Keratinocyte (primary cell): ENCODE data around the gene DCST2. TPM values are rescaled to one million over a fixed set of nuclear protein-coding genes. Genes with fewer than 3 reads are reported as not detected.

Source experiments
- DNase-seq: peaks from one replicate; pipeline ENCODE4 v3.0.0-alpha.2; 2011; ENCODE audit warnings: low read depth, missing footprints, low spot score
- FAIRE-seq: peaks from 2 replicates; lab custom pipeline; 2011; peaks lifted over from hg19 to GRCh38; lab: Jason Lieb, UNC
- H2AFZ ChIP-seq: 2 replicates; pipeline ENCODE4 v1.6.0; 2012; ENCODE audit warnings: low read length, control low read depth, inconsistent platforms; ENCODE audit not compliant: control insufficient read depth
- H3K27ac ChIP-seq: 2 replicates; pipeline ENCODE4 v1.5.1; 2011; ENCODE audit warnings: low read length; ENCODE audit not compliant: control insufficient read depth, insufficient read depth
- H3K27me3 ChIP-seq: 3 replicates; pipeline ENCODE4 v1.6.0; 2011; ENCODE audit warnings: low read length; ENCODE audit not compliant: control insufficient read depth, insufficient read depth; ENCODE audit errors: extremely low read depth
- H3K36me3 ChIP-seq, 2 experiments: 2 replicates in 1 of 2; 3 replicates in 1 of 2; pipeline ENCODE4 v1.5.1; 2011; ENCODE audit warnings: low read length in 2 of 2, mild to moderate bottlenecking in 1 of 2; ENCODE audit not compliant: control insufficient read depth in 2 of 2, insufficient read depth in 2 of 2; ENCODE audit errors: extremely low read depth in 1 of 2
- H3K4me1 ChIP-seq: 3 replicates; pipeline ENCODE4 v1.5.1; 2011; ENCODE audit warnings: low read length; ENCODE audit not compliant: control insufficient read depth, insufficient read depth; ENCODE audit errors: extremely low read depth
- H3K4me2 ChIP-seq: 3 replicates; pipeline ENCODE4 v1.6.0; 2011; ENCODE audit warnings: low read depth, low read length; ENCODE audit not compliant: control insufficient read depth, insufficient read depth; ENCODE audit errors: extremely low read depth
- H3K4me3 ChIP-seq, 3 experiments: fragments of 200-600 bp in 1 of 3; sonication (generic) in 1 of 3; 2 replicates in 2 of 3; 3 replicates in 1 of 3; pipeline ENCODE4 v1.5.1; 2011 to 2016; ENCODE audit warnings: low read length in 3 of 3, mild to moderate bottlenecking in 3 of 3, control low read depth in 2 of 3, inconsistent platforms in 1 of 3, low read depth in 1 of 3, mixed read lengths in 1 of 3, mixed run types in 1 of 3, moderate library complexity in 1 of 3; ENCODE audit not compliant: control insufficient read depth in 2 of 3, insufficient read depth in 2 of 3; ENCODE audit errors: extremely low read depth in 1 of 3
- H3K79me2 ChIP-seq: 2 replicates; pipeline ENCODE4 v1.6.0; 2012; ENCODE audit warnings: low read length; ENCODE audit not compliant: control insufficient read depth, insufficient read depth
- H3K9ac ChIP-seq: 3 replicates; pipeline ENCODE4 v1.6.0; 2011; ENCODE audit warnings: low read length; ENCODE audit not compliant: control insufficient read depth, insufficient read depth; ENCODE audit errors: extremely low read depth
- H3K9me1 ChIP-seq: 3 replicates; pipeline ENCODE4 v1.6.0; 2011; ENCODE audit warnings: low read length; ENCODE audit not compliant: control insufficient read depth, insufficient read depth; ENCODE audit errors: extremely low read depth
- H3K9me3 ChIP-seq: 2 replicates; pipeline ENCODE4 v1.5.1; 2012; ENCODE audit warnings: low read depth, low read length; ENCODE audit not compliant: control insufficient read depth
- H4K20me1 ChIP-seq: 3 replicates; pipeline ENCODE4 v1.6.0; 2011; ENCODE audit warnings: low read length; ENCODE audit not compliant: control insufficient read depth, insufficient read depth; ENCODE audit errors: extremely low read depth
- CTCF ChIP-seq, 3 experiments: IDR thresholded peaks in 1 of 3; conservative IDR thresholded peaks in 1 of 3; optimal IDR thresholded peaks in 1 of 3; 2 replicates in 2 of 3; 3 replicates in 1 of 3; pipeline versions ENCODE3 to v1.5.1; 2011; ENCODE audit warnings: low read length in 3 of 3, mild to moderate bottlenecking in 3 of 3, moderate library complexity in 2 of 3, control low read depth in 1 of 3, inconsistent platforms in 1 of 3; ENCODE audit not compliant: insufficient read depth in 2 of 3; ENCODE audit errors: extremely low read depth in 1 of 3
- EZH2 ChIP-seq: IDR thresholded peaks from one replicate; pipeline ENCODE4 v1.6.1; 2012; ENCODE audit warnings: inconsistent platforms, mild to moderate bottlenecking, low read length, moderate library complexity
- dilution Hi-C: fragments of 300-500 bp; cut with MboI; formaldehyde crosslinking; loops from one replicate; pipeline ENCODE4 v1.7.0; 2020; ENCODE audit warnings: low sequenced_read_pairs; ENCODE audit not compliant: extremely low pct_ligation_motif_present
- polyA plus RNA-seq, 5 experiments: library from polyadenylated mRNA; depleted of rRNA in 3 of 5; stranded (reverse) in 3 of 5; stranded (forward) in 1 of 5; unstranded in 1 of 5; fragments of >200 nt; gene quantifications; 1 replicate in 1 of 5; 2 replicates in 3 of 5; 3 replicates in 1 of 5; pipeline versions ENCODE4 v1.2.1 to v1.2.3, GENCODE V29; 2011 to 2012; ENCODE audit warnings: missing spikeins in 2 of 5, low read depth in 1 of 5, low replicate concordance in 1 of 5

DCST2 gene
- polyA plus RNA-seq, 1 donor (not counting 4 experiments of a cell fraction or from before 2014, with no cell fraction given), result 0.14 TPM

GRCh38 chr1:155077758-155078445 is 44.3 kb upstream of the DCST2 start:
- Histone ChIP-seq H3K4me2 (peak overlapping the region; percentile 78), H3K27me3 (peaks cover 38% of the 10 kb centered on the region), H3K4me3 (peak overlapping the region in 1 of 3 experiments; percentile 7), H3K27ac (no peak overlapping the region), H3K4me1 (peaks cover 48% of the 10 kb centered on the region), H3K9me1 (no peaks in the 10 kb centered on the region), H3K79me2 (no peaks in the 10 kb centered on the region), H4K20me1 (no peaks in the 10 kb centered on the region), H2AFZ (no peak overlapping the region), H3K9me3 (no peaks in the 10 kb centered on the region), H3K36me3 (no peaks in the 10 kb centered on the region), H3K9ac (no peak overlapping the region)
- TF ChIP-seq CTCF (optimal IDR thresholded peaks at IDR 0.05 in 1 of 3, IDR thresholded peaks at IDR 0.05 in 1 of 3, conservative IDR thresholded peaks at IDR 0.05 in 1 of 3; ENCODE audit: extremely low read depth in 1 of 3, insufficient read depth in 2 of 3, low read length in 3 of 3) (no peak), EZH2 (no peak)
- no peak for FAIRE-seq
- DNase-seq, result no peak
- dilution Hi-C loops, result no loop called here

GRCh38 chr1:155077346-155077745 is 43.8 kb upstream of the DCST2 start:
- Histone ChIP-seq H3K36me3 (no peaks in the 10 kb centered on the region), H3K79me2 (no peaks in the 10 kb centered on the region), H4K20me1 (no peaks in the 10 kb centered on the region), H3K4me1 (peaks cover 43% of the 10 kb centered on the region), H3K27ac (no peak overlapping the region), H3K4me2 (no peak overlapping the region), H3K9me1 (no peaks in the 10 kb centered on the region), H2AFZ (no peak overlapping the region), H3K9ac (no peak overlapping the region), H3K9me3 (no peaks in the 10 kb centered on the region), H3K4me3 (no peak overlapping the region), H3K27me3 (peaks cover 34% of the 10 kb centered on the region)
- FAIRE-seq, result no peak
- DNase-seq, result no peak
- dilution Hi-C loops, result no loop called here
- TF ChIP-seq CTCF (optimal IDR thresholded peaks at IDR 0.05 in 1 of 3, IDR thresholded peaks at IDR 0.05 in 1 of 3, conservative IDR thresholded peaks at IDR 0.05 in 1 of 3; ENCODE audit: extremely low read depth in 1 of 3, insufficient read depth in 2 of 3, low read length in 3 of 3) (no peak), EZH2 (no peak)
